NCI-H2196 treated with DMSO at 0.1 percent for 48 hours (cell line): ENCODE measurements around the gene PLSCR3.

Experiments
- DNase-seq: peaks from one replicate; lab custom pipeline; 2025; ENCODE audit not compliant: unreplicated experiment; lab: John Stamatoyannopoulos, UW

PLSCR3 gene

DNA sequence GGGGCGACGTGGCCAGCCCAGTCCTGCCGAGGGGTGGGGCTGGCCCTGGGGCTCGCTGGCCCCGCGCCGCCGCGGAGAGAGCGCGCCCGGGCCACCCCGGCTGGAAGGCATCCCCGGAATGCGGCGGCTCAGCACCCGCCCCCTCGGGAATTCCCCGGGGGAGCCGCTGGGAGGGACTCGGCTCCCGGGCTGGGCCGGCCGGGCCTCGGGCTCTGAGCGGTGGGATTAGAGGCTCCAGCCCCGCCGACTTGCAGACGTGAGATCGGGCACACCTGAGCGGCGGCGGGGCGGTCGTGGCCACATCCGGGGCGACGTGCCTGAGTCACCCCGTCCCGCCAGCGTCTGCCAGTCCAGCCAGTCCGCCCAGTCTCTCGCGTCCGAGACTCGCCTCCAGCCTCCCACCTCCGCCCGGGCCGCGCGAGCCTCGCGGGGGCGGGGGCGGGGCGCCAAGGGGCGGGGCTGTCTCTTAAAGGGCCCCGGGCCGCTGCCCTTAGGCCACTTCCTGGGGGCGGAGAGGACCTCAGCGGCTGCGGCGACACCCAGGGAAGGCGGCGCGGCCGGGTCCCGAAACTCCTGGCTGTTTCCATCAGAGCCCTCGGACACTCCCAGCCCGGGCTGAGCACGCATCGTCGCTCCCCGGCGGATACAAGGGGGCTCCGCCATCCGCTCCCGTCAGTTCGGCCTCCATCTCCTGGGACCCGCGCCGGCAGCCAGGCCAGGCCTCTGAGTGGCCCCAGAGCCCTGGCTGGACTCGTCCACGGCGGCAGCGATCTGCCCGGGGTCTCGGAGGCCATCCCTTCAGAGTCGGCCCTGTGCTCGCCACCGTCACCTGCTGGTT, 42.4 kb downstream of the PLSCR3 start, which contains the start of gene KCTD11:
KCTD11 (plus strand) TSS at position 498 of the 838 bp plus-strand sequence.
- DNase-seq: peak; percentile 14

DNA sequence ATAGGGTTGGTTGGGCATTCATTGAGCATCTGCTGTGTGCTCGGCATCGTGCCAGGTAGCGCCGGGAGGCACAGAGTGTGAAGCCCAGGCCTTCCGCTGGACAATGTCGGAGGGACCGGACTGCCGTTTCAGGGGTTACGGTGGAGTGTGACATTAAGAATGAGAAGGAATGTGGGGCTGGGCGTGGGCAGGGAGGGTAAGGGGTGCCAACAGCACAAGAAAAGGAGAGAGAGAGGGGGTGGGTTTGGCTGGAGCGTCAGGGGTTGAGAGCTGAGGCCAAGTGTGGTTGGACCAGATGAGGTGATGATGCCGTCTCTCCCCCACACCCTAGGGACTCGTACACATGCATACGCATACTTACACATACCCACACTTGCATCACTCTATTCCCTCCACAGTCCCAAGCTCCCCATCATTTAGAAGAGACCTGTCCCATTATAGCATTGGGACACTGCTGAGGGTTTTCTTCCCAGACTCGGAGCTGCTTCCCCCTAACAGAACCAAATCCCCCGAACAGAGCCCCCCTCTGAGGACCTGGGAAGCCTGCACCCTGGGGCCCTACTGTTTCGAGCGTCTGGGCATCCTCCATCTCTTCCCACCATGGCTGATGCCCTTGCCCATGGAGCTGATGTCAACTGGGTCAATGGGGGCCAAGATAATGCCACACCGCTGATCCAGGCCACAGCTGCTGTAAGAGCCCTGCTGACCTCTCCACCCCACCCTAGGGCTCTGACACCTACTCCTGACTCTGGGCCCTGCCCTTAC, 45.7 kb downstream of the PLSCR3 start:
- DNase-seq: no peak

DNA sequence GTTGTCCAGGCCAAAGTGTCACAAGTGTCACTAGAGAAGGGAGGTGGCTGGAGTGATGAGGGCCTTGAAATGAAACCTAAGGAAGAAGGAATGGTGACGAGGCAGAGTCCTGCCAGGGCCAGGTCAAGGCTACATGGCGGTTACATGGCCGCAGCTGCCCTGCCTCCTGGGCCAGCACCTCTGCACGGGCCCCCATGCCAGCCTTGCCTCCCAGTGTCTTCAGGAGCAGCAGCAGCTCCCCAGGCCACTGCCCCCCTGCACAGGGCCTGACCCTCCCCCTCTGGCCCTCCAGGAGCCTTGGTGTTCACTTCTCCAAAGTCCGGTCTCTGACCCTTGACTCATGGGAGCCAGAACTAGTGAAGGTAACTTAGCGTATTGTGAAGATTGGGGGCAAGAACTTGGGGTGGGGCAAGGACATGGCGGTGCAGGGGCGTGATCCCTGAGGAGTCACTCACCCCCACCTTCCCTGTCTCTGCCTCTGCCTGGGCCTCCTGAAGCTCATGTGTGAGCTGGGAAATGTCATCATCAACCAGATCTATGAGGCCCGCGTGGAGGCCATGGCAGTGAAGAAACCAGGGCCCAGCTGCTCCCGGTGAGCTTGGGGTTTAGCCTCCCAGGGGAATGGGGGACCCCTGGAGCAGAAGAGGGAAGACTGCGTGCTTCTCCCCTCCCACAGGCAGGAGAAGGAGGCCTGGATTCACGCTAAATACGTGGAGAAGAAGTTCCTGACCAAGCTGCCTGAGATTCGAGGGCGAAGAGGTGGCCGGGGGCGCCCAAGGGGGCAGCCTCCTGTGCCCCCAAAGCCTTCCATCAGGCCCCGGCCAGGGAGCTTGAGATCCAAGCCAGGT, 46.5 kb downstream of the PLSCR3 start:
- no peak for DNase-seq

DNA sequence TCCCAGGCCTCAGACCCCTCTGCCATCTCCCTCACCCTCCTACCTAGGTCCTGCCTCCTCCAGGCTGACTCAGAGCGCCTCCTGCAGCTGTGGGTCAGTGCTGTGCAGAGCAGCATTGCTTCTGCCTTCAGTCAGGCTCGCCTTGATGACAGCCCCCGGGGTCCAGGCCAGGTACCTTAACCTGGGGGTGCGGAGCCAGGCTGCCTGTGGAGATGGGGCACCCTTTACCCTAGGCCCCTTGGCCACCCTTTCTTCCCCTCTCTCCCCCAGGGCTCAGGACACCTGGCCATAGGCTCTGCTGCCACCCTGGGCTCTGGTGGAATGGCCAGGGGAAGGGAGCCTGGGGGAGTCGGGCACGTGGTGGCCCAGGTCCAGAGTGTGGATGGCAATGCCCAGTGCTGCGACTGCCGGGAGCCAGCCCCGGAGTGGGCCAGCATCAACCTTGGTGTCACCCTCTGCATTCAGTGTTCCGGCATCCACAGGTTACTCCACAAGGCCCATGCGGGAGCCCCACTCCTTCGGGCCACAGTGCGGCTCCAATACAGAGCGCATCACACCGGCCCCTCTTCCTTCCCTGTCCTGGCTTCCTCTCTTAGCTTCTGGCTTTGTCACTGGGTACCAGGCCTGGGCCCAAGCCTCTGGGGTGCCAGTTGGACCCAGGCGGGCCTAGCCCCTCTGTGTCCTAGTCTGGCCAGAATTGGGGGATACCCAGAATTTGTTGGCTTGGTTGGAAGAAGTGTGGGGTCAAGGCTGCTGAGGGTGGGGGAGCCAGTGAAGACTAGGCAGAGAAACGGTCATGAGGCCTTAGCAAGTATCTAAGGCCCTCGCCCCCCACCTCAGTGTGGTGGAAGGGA, 47.3 kb downstream of the PLSCR3 start:
- no peak for DNase-seq

DNA sequence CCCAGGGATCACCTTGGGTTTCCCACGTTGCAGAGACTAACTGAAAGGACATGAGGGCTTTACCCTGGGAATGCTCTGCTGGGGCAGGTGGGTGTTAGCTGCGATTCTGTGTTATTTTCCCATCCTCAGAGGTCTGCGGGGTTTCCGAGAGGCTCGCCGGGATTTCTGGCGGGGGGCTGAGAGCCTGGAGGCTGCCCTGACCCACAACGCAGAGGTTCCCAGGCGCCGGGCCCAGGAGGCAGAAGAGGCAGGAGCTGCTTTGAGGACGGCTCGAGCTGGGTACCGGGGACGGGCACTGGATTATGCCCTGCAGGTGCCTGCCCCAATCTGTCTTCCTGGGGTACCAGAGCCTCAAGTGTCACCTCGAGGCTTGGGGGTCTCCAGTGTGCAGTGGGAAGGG, 51.1 kb downstream of the PLSCR3 start:
- DNase-seq: no peak

DNA sequence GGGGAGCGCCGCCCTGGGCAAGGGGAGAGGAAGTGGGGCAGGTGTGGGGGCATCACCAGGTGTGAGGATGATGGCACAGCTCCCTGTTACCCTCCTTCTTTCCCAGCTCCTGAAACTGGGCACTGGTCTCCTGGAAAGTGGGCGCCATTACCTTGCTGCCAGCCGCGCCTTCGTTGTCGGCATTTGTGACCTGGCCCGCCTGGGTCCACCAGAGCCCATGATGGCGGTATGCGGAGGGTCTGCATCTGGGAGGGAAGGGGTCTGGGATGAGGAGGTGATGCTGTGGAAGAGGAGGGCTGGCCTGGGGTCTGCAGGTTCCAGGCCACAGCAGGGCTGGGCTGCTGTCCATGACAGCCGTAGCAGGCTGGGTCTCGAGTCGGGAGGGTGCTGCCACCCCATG, 52.5 kb downstream of the PLSCR3 start:
- no peak for DNase-seq

DNA sequence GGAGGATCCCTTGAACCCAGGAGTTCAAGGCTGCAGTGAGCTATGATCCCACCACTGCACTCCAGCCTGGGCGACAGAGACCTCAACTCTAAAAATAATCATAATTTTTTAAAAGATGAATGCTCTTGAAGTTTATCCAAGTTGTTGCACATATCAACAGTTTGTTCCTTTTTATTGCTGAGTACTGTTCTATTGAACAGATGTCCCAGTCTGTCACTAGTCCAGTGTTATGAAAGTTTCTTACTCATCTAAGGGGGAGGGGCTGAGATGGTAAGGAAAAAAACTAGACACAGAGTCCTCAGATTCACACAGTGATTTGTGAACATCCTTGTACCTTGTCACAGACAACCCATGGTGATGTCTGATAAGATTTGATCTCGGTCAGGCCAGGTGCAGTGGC, 54.1 kb downstream of the PLSCR3 start:
- no peak for DNase-seq
